ENCODE results near the gene AGO1.
"Not testable (repeated sequence)": the region's sequence is repeated elsewhere in the genome, so short reads cannot be mapped to it uniquely, and the experiment has no call there.

The AGO1 gene

GRCh38 chr1:35870651-35871309 is 12.2 kb upstream of the AGO1 start:
- DNase-seq = no peak

DNA sequence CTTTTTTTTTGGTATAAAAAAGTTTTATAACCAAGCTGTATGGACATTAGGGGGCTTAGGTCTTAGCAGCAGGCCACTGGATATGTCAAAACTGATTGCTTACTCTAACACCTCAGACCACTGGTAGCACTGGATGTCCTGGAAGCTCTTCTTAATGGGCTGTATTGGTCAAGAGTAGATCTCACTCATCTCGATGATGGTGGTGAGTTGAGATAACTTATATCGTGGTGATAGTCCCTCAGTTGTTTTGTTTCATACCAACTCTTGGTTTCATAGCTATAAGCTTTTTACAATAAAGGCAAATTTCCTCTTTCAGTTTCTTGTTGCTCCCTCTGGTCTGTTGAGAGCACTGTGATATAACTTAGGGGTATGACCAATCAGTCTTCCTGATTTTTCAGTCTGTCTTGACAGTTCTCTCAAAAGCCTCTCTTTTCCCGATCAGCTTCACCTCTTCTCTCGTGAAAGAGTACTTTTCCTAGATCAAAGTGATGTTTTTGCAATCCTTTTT is 9.7 kb upstream of the AGO1 start:
- DNase-seq = no peak

GRCh38 chr1:35874115-35874514 is 8.9 kb upstream of the AGO1 start:
- DNase-seq = not testable (repeated sequence)

DNA sequence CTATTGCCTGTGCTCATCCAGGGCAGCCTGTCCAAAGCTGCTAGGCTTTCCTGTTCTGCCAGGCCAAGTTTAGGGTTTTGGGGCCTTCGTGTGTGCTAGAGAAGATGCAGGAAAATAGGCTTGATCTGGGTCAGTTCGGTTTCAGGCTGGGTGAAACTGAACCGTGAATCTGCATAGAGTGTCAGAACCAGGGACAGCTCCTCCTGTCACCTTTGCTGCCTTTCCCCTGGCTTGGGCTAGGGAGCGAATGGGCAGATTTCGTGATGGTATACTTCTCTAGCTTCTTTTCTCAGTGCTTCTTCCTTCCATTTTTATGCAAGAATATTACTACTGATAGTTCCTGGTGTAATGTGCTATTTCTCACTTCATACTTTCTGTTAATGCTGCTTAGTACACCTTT is 6.0 kb upstream of the AGO1 start:
- DNase-seq = no peak

DNA sequence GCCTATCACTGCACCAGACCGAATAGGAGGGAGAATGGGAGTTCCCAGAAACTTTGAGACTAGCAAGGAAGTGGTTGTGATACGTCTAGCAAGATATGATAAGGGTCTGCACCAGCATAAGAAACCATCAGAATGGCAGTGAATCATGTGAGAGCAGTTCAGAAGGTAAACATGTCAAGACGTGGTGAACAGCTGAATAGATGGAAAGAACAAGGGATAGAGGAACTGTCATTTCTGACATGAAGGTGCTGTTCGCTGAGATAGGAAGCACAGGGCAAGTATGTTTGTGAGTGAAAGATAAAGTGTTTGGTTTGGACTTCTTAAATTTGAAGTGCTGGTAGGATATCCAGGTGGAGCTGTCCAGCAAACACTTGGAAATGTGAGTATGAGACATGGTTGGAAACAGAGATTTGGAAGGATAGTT is 1.1 kb upstream of the AGO1 start:
- DNase-seq = no peak

GRCh38 chr1:35882586-35882944 is 444 bp upstream of the AGO1 start:
- no peak for DNase-seq

DNA sequence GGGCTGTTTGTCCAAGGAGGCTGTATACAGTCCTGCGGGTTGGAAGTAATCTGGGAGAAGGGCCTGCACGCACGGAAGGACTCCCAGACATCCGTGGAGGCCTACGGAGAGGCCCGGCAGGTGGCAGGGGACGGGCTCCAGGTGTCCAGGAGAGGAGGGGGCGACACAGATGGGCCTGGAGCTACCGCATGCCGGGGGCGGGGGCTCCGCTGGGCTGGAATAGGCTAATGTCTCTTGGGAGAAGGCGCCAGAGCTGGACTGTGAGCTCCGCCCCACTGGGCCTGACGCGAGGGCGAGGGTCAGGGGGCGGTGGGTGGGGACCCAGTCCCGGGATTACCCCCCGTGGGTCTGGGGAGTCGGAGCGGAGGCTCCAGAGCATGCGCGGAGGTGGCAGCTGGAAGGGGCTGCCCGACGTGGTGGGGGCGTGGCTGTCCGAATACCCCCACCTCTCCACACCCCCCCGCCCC is 659 bp downstream of the AGO1 start:
- DNase-seq = no peak

DNA sequence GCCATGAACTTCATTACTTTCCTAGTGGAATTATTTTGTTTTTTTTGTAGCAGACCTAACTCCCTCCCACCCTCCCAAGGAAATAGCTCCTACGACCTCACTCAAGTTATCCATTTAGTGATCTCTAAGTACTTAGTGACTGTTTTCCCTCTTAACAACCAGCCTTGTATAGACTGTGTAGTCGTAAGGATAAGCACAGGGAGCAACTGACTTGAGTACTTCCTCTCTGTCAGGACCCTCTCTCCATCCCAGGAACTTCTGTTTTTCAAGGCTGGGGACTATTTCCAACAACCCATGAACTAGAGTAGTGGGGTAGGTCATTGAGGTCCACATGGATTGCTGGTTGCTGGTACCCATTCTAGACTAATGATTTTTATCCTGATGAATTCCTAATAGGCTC is 1.9 kb downstream of the AGO1 start:
- DNase-seq = no peak

- peak; percentile 6 for DNase-seq
Measured at GRCh38 chr1:35885961-35886558, 3.1 kb downstream of the AGO1 start.

GRCh38 chr1:35886577-35887431 is 3.8 kb downstream of the AGO1 start:
- DNase-seq = peak; percentile 16

DNA sequence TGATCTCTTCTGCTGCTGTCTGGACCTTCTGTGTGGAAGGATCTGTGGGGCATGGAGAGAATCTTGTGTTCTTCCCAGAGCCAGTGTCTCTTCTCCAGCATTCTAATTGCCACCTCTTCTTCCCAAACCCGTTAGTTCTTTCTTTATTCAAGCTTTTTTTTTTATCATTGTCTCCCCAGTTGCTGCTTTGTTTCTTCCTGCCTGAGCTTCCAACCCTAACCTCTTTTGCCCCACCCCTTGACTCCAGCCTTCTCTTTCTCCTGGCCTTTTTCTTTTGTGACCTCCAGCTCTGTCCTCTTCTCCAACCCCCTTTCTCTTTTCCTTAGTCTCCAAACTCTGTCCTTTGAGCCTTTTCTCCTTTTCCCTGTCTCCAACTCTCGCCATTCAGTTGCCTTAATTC is 4.5 kb downstream of the AGO1 start:
- DNase-seq = no peak

- no peak for DNase-seq
Measured at GRCh38 chr1:35888255-35888654, 5.2 kb downstream of the AGO1 start.

- not testable (repeated sequence) for DNase-seq
Measured at GRCh38 chr1:35888981-35889380, 6.0 kb downstream of the AGO1 start.

DNA sequence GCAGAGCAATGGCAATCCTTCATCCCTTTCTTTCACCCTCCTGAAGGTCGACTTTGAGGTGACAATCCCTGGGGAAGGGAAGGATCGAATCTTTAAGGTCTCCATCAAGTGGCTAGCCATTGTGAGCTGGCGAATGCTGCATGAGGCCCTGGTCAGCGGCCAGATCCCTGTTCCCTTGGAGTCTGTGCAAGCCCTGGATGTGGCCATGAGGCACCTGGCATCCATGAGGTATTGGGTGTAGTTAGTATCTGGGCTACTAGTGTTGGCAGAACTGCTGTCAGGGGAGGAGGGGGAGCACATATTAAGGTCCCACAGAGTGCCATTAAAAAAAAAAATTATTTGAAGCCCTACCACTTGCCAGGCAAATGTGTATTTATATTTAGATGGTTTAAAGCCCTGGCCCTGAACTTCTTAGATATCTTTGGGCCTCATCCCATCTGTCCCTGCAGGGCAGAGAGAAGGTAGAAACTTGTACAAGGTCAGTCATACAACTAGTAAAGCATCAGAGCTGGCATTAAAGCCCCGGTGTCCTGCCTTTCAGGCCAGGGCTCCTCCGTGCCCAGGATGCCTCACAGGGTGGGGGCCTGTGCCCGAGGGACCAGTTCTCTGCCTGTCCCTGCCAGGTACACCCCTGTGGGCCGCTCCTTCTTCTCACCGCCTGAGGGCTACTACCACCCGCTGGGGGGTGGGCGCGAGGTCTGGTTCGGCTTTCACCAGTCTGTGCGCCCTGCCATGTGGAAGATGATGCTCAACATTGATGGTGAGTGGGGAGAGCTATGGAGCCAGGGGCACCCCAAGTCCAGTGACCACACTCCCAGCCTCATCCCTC is 10.3 kb downstream of the AGO1 start:
- no peak for DNase-seq

DNA sequence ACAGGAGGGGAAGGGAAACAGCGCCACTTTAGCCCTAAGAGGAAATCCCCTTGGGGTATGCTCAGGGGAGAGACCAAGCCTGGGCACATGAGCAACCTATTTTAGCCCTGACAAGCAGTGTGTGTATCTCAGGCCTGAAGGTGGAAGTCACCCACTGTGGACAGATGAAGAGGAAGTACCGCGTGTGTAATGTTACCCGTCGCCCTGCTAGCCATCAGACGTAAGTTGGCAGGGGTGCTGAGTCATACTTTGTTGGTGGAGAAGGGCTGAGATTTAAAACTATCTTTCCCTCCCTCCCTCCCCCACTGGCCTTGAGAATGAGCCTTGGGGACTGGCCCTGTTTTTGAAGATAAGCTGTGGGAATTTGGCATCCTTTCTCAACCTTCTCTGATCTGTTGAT is 11.2 kb downstream of the AGO1 start:
- no peak for DNase-seq

DNA sequence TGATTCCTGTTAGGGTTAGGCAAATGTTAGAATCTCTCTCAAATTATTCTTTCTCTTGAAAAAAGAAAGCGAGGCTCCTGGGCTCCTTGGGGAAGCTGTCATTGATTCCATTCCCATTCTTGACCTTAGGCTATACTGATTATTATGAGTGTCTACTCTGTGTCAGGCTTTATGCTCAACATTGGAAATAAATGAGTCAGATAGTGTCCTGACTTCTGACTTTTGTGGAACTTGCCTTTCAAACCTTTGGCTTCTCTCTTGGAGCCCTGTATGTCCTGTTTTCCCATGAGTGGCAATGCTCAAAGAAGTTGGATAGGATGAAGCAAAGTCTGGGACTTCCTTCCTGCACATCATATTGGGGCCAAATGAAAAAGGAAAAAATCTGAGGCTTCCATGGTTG is 11.6 kb downstream of the AGO1 start:
- DNase-seq = no peak

GRCh38 chr1:35899941-35900340 is 16.9 kb downstream of the AGO1 start:
- no peak for DNase-seq

DNA sequence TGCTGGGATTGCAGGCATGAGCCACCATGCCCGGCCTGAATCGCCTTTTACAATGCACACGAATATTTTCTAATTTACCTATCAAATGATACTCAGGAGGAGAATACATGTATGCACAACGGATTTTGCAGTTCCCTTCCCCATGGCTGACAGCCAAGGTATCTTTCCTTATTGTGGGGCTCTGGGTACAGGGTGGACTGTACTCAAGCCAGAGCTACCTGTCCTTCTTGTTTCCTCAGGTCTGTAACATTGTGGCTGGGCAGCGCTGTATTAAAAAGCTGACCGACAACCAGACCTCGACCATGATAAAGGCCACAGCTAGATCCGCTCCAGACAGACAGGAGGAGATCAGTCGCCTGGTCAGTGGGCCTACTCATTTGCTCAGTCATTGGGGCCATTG is 18.2 kb downstream of the AGO1 start:
- DNase-seq = no peak

- DNase-seq = no peak
Measured at GRCh38 chr1:35902671-35903070, 19.7 kb downstream of the AGO1 start.

- no peak for DNase-seq
Measured at GRCh38 chr1:35914717-35915116, 31.7 kb downstream of the AGO1 start.

- no peak for DNase-seq
Measured at GRCh38 chr1:35915693-35916092, 32.7 kb downstream of the AGO1 start.

DNA sequence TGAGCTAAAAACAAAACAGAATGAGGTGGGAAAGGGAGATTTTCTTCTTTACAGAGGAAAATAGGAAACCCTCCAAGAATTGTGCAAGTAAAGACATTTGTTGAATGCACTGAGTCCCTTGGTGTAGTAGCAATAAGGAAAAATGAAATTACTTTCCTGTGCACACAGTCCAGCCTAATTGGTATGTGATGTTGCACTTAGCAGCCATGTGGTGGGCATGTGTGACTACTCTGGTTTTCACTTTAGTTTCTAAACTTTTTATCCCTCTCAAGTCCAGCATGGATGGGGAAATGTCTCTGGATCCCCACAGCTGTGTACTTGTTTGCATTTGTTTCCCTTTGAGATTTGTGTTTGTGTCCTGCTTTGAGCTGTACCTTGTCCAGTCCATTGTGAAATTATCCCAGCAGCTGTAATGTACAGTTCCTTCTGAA is 40.8 kb downstream of the AGO1 start:
- no peak for DNase-seq

DNA sequence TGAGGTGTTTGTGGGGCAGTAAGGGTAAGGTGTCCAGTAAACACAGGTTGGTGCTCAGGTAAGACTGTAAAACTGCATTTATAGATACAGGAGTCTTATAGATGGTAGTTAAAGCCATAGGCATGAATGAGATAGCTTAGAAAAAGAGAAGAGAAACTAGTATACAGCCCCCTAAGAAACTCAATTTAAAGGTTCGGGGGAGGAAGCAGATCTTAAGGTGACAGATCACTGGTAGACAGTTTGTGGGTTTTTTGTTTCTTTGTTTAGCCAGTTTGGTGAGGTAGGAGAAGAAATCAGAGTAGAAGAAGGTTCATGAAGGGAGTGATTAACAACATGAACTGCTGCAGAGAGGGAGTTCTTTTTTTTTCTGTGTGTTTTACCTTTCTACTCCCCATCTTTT is 41.8 kb downstream of the AGO1 start:
- no peak for DNase-seq
